Fibroblast of the aortic adventitia (primary cell): ENCODE measurements around the gene DCAF5. TPM values are rescaled to one million over a fixed set of nuclear protein-coding genes. Genes with fewer than 3 reads are reported as not detected.

ENCODE experiments used
- DNase-seq: peaks from one replicate; pipeline ENCODE4 v3.0.0-alpha.2; 2010; ENCODE audit warnings: low read depth
- H3K4me3 ChIP-seq: 2 replicates; pipeline ENCODE4 v1.5.1; 2011; ENCODE audit warnings: low read depth, mild to moderate bottlenecking, control low read depth, low read length, moderate library complexity
- CTCF ChIP-seq: IDR thresholded peaks from 2 replicates; pipeline ENCODE4 v1.5.1; 2011; ENCODE audit warnings: mild to moderate bottlenecking, low read length, control low read depth, inconsistent platforms; ENCODE audit not compliant: insufficient read depth
- total RNA-seq: library from RNA; depleted of rRNA; stranded (reverse); fragments of >200 nt; gene quantifications from 2 replicates; pipeline ENCODE4 v1.2.3, GENCODE V29; 2012; ENCODE audit warnings: low replicate concordance

DCAF5 gene
- total RNA-seq, 1 donor = 25.2 TPM

- TF ChIP-seq CTCF = no peak
- no peak for DNase-seq
Observed at GRCh38 chr14:69114763-69115162, 38.2 kb downstream of the DCAF5 start.

GRCh38 chr14:69108358-69108757, 44.6 kb downstream of the DCAF5 start:
- no peak overlapping the region for H3K4me3 ChIP-seq
- TF ChIP-seq CTCF = no peak
- no peak for DNase-seq

More at GRCh38 chr14:69114763-69115162, 38.2 kb downstream of the DCAF5 start:
- H3K4me3 ChIP-seq = no peak overlapping the region

- peak; percentile 77 for DNase-seq
- no peak overlapping the region for H3K4me3 ChIP-seq
- TF ChIP-seq CTCF = peak; percentile 62
Observed at GRCh38 chr14:69107407-69108003, 45.4 kb downstream of the DCAF5 start.

GRCh38 chr14:69106451-69106850, 46.5 kb downstream of the DCAF5 start:
- H3K4me3 ChIP-seq = no peak overlapping the region
- DNase-seq = no peak
- TF ChIP-seq CTCF = no peak

GRCh38 chr14:69105326-69105725, 47.6 kb downstream of the DCAF5 start:
- H3K4me3 ChIP-seq = no peak overlapping the region
- peak; percentile 87 for DNase-seq
- no peak for TF ChIP-seq CTCF

GRCh38 chr14:69101331-69101826, 51.5 kb downstream of the DCAF5 start:
- TF ChIP-seq CTCF = peak; percentile 75
- DNase-seq = peak; percentile 94
- no peak overlapping the region for H3K4me3 ChIP-seq

- DNase-seq = no peak
- TF ChIP-seq CTCF = no peak
- no peak overlapping the region for H3K4me3 ChIP-seq
Observed at GRCh38 chr14:69097974-69098373, 54.9 kb downstream of the DCAF5 start.
